HL-60 (cell line): ENCODE data around the gene USP24.

Experiments used
- CTCF ChIP-seq: IDR thresholded peaks from one replicate; pipeline ENCODE4 v1.5.1; 2011; ENCODE audit warnings: low read length, control low read depth, inconsistent platforms; ENCODE audit not compliant: insufficient read depth
- GABPA ChIP-seq: IDR thresholded peaks from 2 replicates; pipeline ENCODE4 v1.6.1; 2012; ENCODE audit warnings: low read depth
- POLR2AphosphoS5 ChIP-seq: IDR thresholded peaks from 2 replicates; pipeline ENCODE4 v1.6.1; 2012; ENCODE audit warnings: low read depth
- REST ChIP-seq: IDR thresholded peaks from 2 replicates; pipeline ENCODE4 v1.6.1; 2012; ENCODE audit warnings: low read depth; ENCODE audit not compliant: insufficient replicate concordance

- TF ChIP-seq POLR2AphosphoS5 = no peak
- no peak for TF ChIP-seq REST
- no peak for TF ChIP-seq CTCF
- no peak for TF ChIP-seq GABPA
These were observed 70.3 kb downstream of the USP24 start for GRCh38 chr1:55144886-55145285.
